A673 (cell line): ENCODE results near the gene SFRP4. TPM values are rescaled to one million over a fixed set of nuclear protein-coding genes. Genes with fewer than 3 reads are reported as not detected.

Experiments used
- BruUV-seq: library from RNA; stranded (reverse); fragments of 400-500 nt; replicated peaks from 2 replicates; lab custom pipeline; 2021; lab: Mats Ljungman, UMichigan
- CTCF ChIA-PET: fragments of 300-600 bp; sonication (Branson Sonifier 250); formaldehyde crosslinking; loops from one replicate; lab custom pipeline; 2022; ENCODE audit warnings: antibody characterized with exemption; lab: Charles Lee
- POLR2A ChIA-PET: fragments of 300-600 bp; sonication (Branson Sonifier 250); formaldehyde crosslinking; loops from one replicate; lab custom pipeline; 2022; ENCODE audit warnings: antibody characterized with exemption; ENCODE audit not compliant: low non-redundant PET; lab: Charles Lee
- DNase-seq: peaks from one replicate; pipeline ENCODE4 v3.0.0-alpha.2; 2015; ENCODE audit warnings: low spot score
- H3K27ac ChIP-seq: fragments of 200-600 bp; sonication (generic); 2 replicates; pipeline ENCODE4 v1.5.1; 2016; ENCODE audit warnings: mixed run types, low read depth, mild to moderate bottlenecking, mixed read lengths, antibody characterized with exemption, low read length; ENCODE audit not compliant: poor library complexity, severe bottlenecking
- H3K27me3 ChIP-seq: fragments of 200-600 bp; sonication (generic); replicated peaks from 2 replicates; pipeline ENCODE4 v1.6.1; 2017; ENCODE audit warnings: mixed run types, low read depth, mild to moderate bottlenecking, mixed read lengths, antibody characterized with exemption, low read length; ENCODE audit not compliant: insufficient read depth, poor library complexity
- H3K36me3 ChIP-seq: fragments of 200-600 bp; sonication (generic); 2 replicates; pipeline ENCODE4 v1.6.1; 2016; ENCODE audit warnings: mixed run types, mild to moderate bottlenecking, mixed read lengths, antibody characterized with exemption, low read length; ENCODE audit not compliant: insufficient read depth, poor library complexity, severe bottlenecking
- H3K4me1 ChIP-seq: fragments of 200-600 bp; sonication (generic); 2 replicates; pipeline ENCODE4 v1.6.1; 2017; ENCODE audit warnings: mixed run types, mild to moderate bottlenecking, mixed read lengths, antibody characterized with exemption, low read length; ENCODE audit not compliant: insufficient read depth, poor library complexity, severe bottlenecking
- H3K4me3 ChIP-seq: fragments of 200-600 bp; sonication (generic); 2 replicates; pipeline ENCODE4 v1.5.1; 2016; ENCODE audit warnings: low read depth, mixed run types, mild to moderate bottlenecking, mixed read lengths, low read length; ENCODE audit not compliant: poor library complexity, severe bottlenecking
- H3K9me3 ChIP-seq: fragments of 200-600 bp; sonication (generic); 2 replicates; pipeline ENCODE4 v1.6.1; 2016; ENCODE audit warnings: mixed run types, low read depth, mild to moderate bottlenecking, mixed read lengths, antibody characterized with exemption, low read length; ENCODE audit not compliant: poor library complexity, severe bottlenecking
- CTCF ChIP-seq: fragments of 300-800, 200-600 bp; sonication (generic); conservative IDR thresholded peaks from 2 replicates; pipeline ENCODE4 v1.5.1; 2017; ENCODE audit warnings: low read depth, mild to moderate bottlenecking, antibody characterized with exemption, low read length, moderate library complexity, mixed read lengths
- EZH2 ChIP-seq: fragments of 200-600 bp; sonication (generic); IDR thresholded peaks from 2 replicates; pipeline ENCODE4 v1.6.1; 2017; ENCODE audit warnings: borderline replicate concordance, low read depth, mild to moderate bottlenecking, mixed read lengths, antibody characterized with exemption, low read length; ENCODE audit not compliant: poor library complexity, severe bottlenecking
- intact Hi-C: fragments of 100-400 bp; cut with micrococcal nuclease; formaldehyde crosslinking; loops from one replicate; pipeline ENCODE4 v1.10.0; 2022; ENCODE audit not compliant: unreplicated experiment
- total RNA-seq: library from RNA; stranded (reverse); gene quantifications from 2 replicates; pipeline ENCODE4 v1.2.3, GENCODE V29; 2021

The SFRP4 gene
- total RNA-seq, 1 experiment from 2014 or later = not detected

GRCh38 chr7:37925620-37926019 lies 9.0 kb upstream of the SFRP4 start:
- Histone ChIP-seq H3K27ac (no peak overlapping the region), H3K9me3 (no peaks in the 10 kb centered on the region), H3K4me3 (no peak overlapping the region), H3K36me3 (no peaks in the 10 kb centered on the region), H3K27me3 (no peaks in the 10 kb centered on the region), H3K4me1 (peaks cover 6% of the 10 kb centered on the region)
- intact Hi-C loops = no loop called here
- ChIA-PET CTCF (no interaction called here), POLR2A (no interaction called here)
- DNase-seq = no peak
- no TSS peak for BruUV-seq
- TF ChIP-seq EZH2 = no peak
- no peak for TF ChIP-seq CTCF

DNA sequence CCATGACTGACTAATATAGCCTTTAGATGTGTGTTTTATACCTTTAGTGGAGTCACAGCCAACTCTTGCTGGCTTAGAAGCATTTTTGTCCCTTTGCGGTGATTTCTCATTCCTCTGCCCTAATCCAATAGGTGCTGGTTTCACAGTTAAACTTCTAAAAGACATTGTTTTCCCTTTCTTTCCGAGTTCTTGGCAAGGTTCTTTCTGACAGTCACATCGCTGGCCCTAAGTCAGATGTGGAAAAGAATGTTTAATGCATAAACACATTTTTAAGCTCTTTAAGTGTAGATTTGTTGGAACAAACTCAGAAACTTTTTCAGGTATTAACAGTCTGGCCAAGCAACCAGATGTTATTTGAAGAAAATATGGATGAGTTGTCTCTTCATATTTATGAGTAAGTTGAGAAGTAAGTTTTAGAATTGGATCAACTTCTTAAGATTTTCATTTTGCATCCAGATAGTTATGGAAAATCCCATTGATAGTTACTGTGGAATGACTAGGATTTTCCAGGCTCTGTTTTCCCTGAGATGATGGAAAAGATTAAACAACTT lies 7.9 kb upstream of the SFRP4 start:
- ChIA-PET POLR2A (no interaction called here), CTCF (no interaction called here)
- H3K27ac ChIP-seq = no peak overlapping the region
- DNase-seq = no peak
- BruUV-seq = no TSS peak
- intact Hi-C loops = loop anchor here (5.0 kb wide), 1 partner anchor 293 kb away; no protein-coding TSS in a partner anchor
- no peak for TF ChIP-seq CTCF
- TF ChIP-seq EZH2 = no peak
- no peaks in the 10 kb centered on the region for H3K9me3 ChIP-seq
- H3K27me3 ChIP-seq = no peaks in the 10 kb centered on the region
- H3K4me3 ChIP-seq = no peak overlapping the region
- no peaks in the 10 kb centered on the region for H3K36me3 ChIP-seq
- peaks cover 6% of the 10 kb centered on the region for H3K4me1 ChIP-seq

GRCh38 chr7:37923996-37924395 lies 7.4 kb upstream of the SFRP4 start:
- Histone ChIP-seq H3K4me3 (no peak overlapping the region), H3K27ac (no peak overlapping the region), H3K9me3 (no peaks in the 10 kb centered on the region), H3K4me1 (peaks cover 6% of the 10 kb centered on the region), H3K36me3 (no peaks in the 10 kb centered on the region), H3K27me3 (no peaks in the 10 kb centered on the region)
- intact Hi-C loops = loop anchor here (5.0 kb wide), 1 partner anchor 293 kb away; no protein-coding TSS in a partner anchor
- no peak for DNase-seq
- ChIA-PET POLR2A (no interaction called here), CTCF (no interaction called here)
- TF ChIP-seq EZH2 = no peak
- TF ChIP-seq CTCF = no peak
- no TSS peak for BruUV-seq
